DOHH2 (cell line): ENCODE results near the gene EPS8L3.
"Not testable (repeated sequence)": the region's sequence is repeated elsewhere in the genome, so short reads cannot be mapped to it uniquely, and the experiment has no call there.

ENCODE experiments used
- H3F3A ChIP-seq: fragments of 200-600 bp; sonication (generic), shearing (Covaris generic); 2 replicates; pipeline ENCODE4 v1.6.0; 2016; ENCODE audit warnings: antibody characterized with exemption, mild to moderate bottlenecking; ENCODE audit not compliant: control insufficient read depth, insufficient read depth
- H3K27ac ChIP-seq: fragments of 200-600 bp; sonication (generic); 2 replicates; pipeline ENCODE4 v1.5.1; 2014; ENCODE audit warnings: low read depth, mild to moderate bottlenecking, low read length, moderate library complexity
- H3K27me3 ChIP-seq: fragments of 200-600 bp; sonication (generic); 2 replicates; pipeline ENCODE4 v1.6.1; 2014; ENCODE audit warnings: mild to moderate bottlenecking, low read length, mixed read lengths; ENCODE audit not compliant: control insufficient read depth
- H3K36me3 ChIP-seq: fragments of 200-600 bp; sonication (generic); 2 replicates; pipeline ENCODE4 v1.6.1; 2014; ENCODE audit warnings: mild to moderate bottlenecking, low read length, moderate library complexity, mixed read lengths; ENCODE audit not compliant: control insufficient read depth
- H3K4me1 ChIP-seq: fragments of 200-600 bp; sonication (generic); 2 replicates; pipeline ENCODE4 v1.6.1; 2014; ENCODE audit warnings: mild to moderate bottlenecking, low read length, mixed read lengths; ENCODE audit not compliant: control insufficient read depth
- H3K4me2 ChIP-seq: fragments of 200-600 bp; sonication (generic); 2 replicates; pipeline ENCODE4 v1.6.0; 2014; ENCODE audit warnings: mild to moderate bottlenecking, low read length, moderate library complexity
- H3K4me3 ChIP-seq: fragments of 200-600 bp; sonication (generic); 2 replicates; pipeline ENCODE4 v1.5.1; 2014; ENCODE audit warnings: mild to moderate bottlenecking, low read length, mixed read lengths
- H3K79me2 ChIP-seq: fragments of 200-600 bp; sonication (generic); 2 replicates; pipeline ENCODE4 v1.6.1; 2014; ENCODE audit warnings: mild to moderate bottlenecking, low read length, mixed read lengths; ENCODE audit not compliant: control insufficient read depth
- H3K9me2 ChIP-seq: fragments of 200-600 bp; sonication (generic); replicated peaks from 2 replicates; pipeline ENCODE4 v1.6.1; 2014; ENCODE audit warnings: mild to moderate bottlenecking, low read length, mixed read lengths; ENCODE audit not compliant: control insufficient read depth
- H3K9me3 ChIP-seq: fragments of 200-600 bp; sonication (generic); 2 replicates; pipeline ENCODE4 v1.6.1; 2014; ENCODE audit warnings: antibody characterized with exemption, low read length, mixed read lengths; ENCODE audit not compliant: control insufficient read depth, insufficient read depth
- H4K20me1 ChIP-seq: fragments of 200-600 bp; sonication (generic); 2 replicates; pipeline ENCODE4 v1.6.0; 2014; ENCODE audit warnings: low read depth, mild to moderate bottlenecking, antibody characterized with exemption, low read length, moderate library complexity; ENCODE audit not compliant: control insufficient read depth, insufficient read depth
- CTCF ChIP-seq: fragments of 200-600 bp; sonication (generic); IDR thresholded peaks from one replicate; pipeline ENCODE4 v1.5.1; 2014; ENCODE audit warnings: antibody characterized with exemption, mild to moderate bottlenecking, low read depth, low read length; ENCODE audit not compliant: poor library complexity, severe bottlenecking
- EZH2phosphoT487 ChIP-seq: fragments of 200-600 bp; sonication (generic); IDR thresholded peaks from 2 replicates; pipeline ENCODE4 v1.6.1; 2017; ENCODE audit warnings: borderline replicate concordance, mild to moderate bottlenecking, antibody characterized with exemption, low read length, moderate library complexity, mixed read lengths

EPS8L3 gene

DNA sequence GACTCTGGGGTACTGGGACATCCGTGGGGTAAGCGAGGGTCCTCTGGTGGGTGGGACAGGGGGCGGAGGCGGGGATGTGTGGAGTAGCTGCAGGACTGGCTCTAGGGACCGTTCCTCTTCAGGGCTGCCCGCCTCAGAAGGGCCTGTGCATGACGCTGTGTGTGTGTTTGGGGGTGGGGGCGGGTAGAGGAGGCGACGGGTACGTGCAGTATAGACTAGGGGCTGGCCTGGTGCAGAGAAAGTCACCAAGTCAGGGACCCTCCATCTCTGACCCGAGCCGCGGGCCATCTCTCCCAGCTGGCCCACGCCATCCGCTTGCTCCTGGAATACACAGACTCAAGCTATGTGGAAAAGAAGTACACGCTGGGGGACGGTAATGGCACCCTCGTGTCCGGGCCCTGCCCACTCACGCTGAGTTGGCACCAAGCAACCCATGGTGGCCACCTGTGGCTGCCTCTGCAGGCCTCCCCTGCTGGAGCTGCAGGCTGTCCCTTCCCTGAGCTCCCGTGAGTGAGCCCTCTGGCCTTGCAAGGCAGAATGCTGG is 51.3 kb downstream of the EPS8L3 start:
- TF ChIP-seq EZH2phosphoT487 (no peak), CTCF (no peak)
- Histone ChIP-seq H3K27ac (no peak overlapping the region), H3F3A (no peaks in the 10 kb centered on the region), H3K79me2 (no peaks in the 10 kb centered on the region), H3K4me3 (no peak overlapping the region), H4K20me1 (no peaks in the 10 kb centered on the region), H3K27me3 (0 out of 2 replicates have a peak, but pooled peaks cover 3% of the 10 kb centered on the region), H3K36me3 (no peaks in the 10 kb centered on the region), H3K9me3 (peaks cover 7% of the 10 kb centered on the region; the same call in 1 of the 2 replicates), H3K4me2 (no peak overlapping the region), H3K9me2 (no peaks in the 10 kb centered on the region), H3K4me1 (no peaks in the 10 kb centered on the region)

GRCh38 chr1:109711593-109712320 is 52.0 kb downstream of the EPS8L3 start, which contains the start of gene GSTM5:
TSS of gene GSTM5 (plus strand) at chr1:109712251. CDS start at chr1:109712313, 62 bp downstream.
- H3F3A ChIP-seq, H3K9me3 ChIP-seq, H3K4me3 ChIP-seq, H3K27me3 ChIP-seq, H4K20me1 ChIP-seq, H3K27ac ChIP-seq, H3K9me2 ChIP-seq, H3K4me1 ChIP-seq, H3K36me3 ChIP-seq, H3K79me2 ChIP-seq, H3K4me2 ChIP-seq: not testable (repeated sequence)

GRCh38 chr1:109709822-109710221 is 53.9 kb downstream of the EPS8L3 start:
- not testable (repeated sequence) for H3K4me2 ChIP-seq, H3K9me3 ChIP-seq, H3K9me2 ChIP-seq, H3F3A ChIP-seq, H3K36me3 ChIP-seq, H3K79me2 ChIP-seq, H4K20me1 ChIP-seq, H3K27ac ChIP-seq, H3K4me3 ChIP-seq, H3K4me1 ChIP-seq, H3K27me3 ChIP-seq

GRCh38 chr1:109708949-109709348 is 54.8 kb downstream of the EPS8L3 start:
- H3K27me3 ChIP-seq, H3K4me1 ChIP-seq, H3F3A ChIP-seq, H3K9me2 ChIP-seq, H3K4me3 ChIP-seq, H3K79me2 ChIP-seq, H3K9me3 ChIP-seq, H3K4me2 ChIP-seq, H3K36me3 ChIP-seq, H3K27ac ChIP-seq, H4K20me1 ChIP-seq: not testable (repeated sequence)

DNA sequence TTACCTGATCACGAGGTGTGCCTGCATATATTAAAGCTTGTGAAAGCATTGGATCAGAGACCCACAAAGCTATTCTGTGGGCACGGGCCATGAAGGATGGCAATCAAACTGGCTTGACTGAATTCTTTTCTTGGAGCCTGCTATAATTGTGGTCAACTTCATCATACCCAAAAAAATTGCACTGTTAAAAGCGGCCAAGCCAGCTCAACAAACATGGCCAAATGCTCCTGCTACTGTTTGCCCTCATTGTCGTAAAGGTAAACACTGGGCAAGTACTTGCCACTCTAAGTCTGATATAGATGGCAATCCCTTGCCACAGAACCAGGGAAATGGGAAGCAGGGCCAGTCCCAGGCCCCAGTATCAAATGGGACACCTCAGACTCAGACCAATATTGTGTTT is 58.3 kb downstream of the EPS8L3 start:
- H3K36me3 ChIP-seq, result no peaks in the 10 kb centered on the region
- no peaks in the 10 kb centered on the region for H3K9me2 ChIP-seq
- H4K20me1 ChIP-seq, result no peaks in the 10 kb centered on the region
- H3K4me3 ChIP-seq, result no peak overlapping the region
- no peak for TF ChIP-seq EZH2phosphoT487
- no peaks in the 10 kb centered on the region for H3K4me1 ChIP-seq
- H3K27ac ChIP-seq, result no peak overlapping the region
- no peaks in the 10 kb centered on the region for H3K79me2 ChIP-seq
- H3K4me2 ChIP-seq, result no peak overlapping the region
- H3F3A ChIP-seq, result no peaks in the 10 kb centered on the region
- no peaks in the 10 kb centered on the region for H3K27me3 ChIP-seq
- peaks cover 7% of the 10 kb centered on the region; the same call in 1 of the 2 replicates for H3K9me3 ChIP-seq
